ENCODE data around the gene KLK5. TPM values are rescaled to one million over a fixed set of nuclear protein-coding genes. Genes with fewer than 3 reads are reported as not detected.

The KLK5 gene
- total RNA-seq, 1 donor from 2014 or later: not detected

DNA sequence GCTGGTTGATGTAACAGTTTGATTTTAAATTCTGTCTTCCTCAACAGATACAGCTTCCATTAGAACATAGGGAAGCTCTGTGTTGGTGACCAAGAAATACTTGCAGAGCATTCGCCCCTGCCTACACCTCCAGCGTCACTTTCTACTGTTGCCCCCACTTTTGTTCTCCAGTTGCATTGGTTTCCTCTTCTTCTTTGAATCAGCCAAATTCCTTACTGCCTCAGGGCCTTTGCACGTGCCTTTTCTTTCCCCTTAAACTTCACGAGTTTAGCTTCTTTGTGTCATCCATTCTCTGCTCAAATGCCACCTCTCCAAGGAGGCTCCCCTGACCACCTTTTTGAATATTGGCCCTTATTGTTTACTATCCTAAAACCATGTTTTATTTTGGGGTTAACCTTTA lies 5.7 kb downstream of the KLK5 start:
- Mint-ChIP-seq H3K27me3 (ENCODE audit: unreplicated experiment) (peaks cover 3% of the 10 kb centered on the region), H3K36me3 (ENCODE audit: low read depth, unreplicated experiment) (peaks cover 2% of the 10 kb centered on the region), H3K4me3 (ENCODE audit: unreplicated experiment) (no peak overlapping the region), H3K4me1 (ENCODE audit: unreplicated experiment) (no peaks in the 10 kb centered on the region), H3K27ac (ENCODE audit: unreplicated experiment) (no peak overlapping the region), H3K9me3 (ENCODE audit: unreplicated experiment) (peaks cover 4% of the 10 kb centered on the region)
- no peak for DNase-seq (ENCODE audit: low spot score)
- TF ChIP-seq, protein P1, sequence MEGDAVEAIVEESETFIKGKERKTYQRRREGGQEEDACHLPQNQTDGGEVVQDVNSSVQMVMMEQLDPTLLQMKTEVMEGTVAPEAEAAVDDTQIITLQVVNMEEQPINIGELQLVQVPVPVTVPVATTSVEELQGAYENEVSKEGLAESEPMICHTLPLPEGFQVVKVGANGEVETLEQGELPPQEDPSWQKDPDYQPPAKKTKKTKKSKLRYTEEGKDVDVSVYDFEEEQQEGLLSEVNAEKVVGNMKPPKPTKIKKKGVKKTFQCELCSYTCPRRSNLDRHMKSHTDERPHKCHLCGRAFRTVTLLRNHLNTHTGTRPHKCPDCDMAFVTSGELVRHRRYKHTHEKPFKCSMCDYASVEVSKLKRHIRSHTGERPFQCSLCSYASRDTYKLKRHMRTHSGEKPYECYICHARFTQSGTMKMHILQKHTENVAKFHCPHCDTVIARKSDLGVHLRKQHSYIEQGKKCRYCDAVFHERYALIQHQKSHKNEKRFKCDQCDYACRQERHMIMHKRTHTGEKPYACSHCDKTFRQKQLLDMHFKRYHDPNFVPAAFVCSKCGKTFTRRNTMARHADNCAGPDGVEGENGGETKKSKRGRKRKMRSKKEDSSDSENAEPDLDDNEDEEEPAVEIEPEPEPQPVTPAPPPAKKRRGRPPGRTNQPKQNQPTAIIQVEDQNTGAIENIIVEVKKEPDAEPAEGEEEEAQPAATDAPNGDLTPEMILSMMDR (IDR thresholded peaks at IDR 0.05; ENCODE audit: unreplicated experiment): no peak

DNA sequence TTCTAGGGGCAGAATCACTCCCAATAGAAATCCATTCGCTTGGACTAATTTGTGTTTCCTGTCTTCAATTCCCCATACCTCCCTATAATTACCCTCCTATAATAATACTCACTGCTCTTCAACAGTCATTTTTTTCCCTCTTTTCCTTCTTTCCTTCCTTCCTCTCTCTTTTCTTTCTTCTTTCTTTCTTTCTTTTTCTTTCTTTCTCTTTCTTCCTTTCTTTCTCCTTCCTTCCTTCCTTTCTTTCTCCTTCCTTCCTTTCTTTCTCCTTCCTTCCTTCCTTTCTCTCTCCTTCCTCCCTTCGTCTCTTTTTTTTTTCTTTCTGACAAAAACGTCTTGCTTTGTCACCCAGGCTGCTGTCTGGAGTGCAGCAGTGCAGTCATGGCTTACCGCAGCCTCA lies 8.0 kb downstream of the KLK5 start:
- no peak for DNase-seq (ENCODE audit: low spot score)
- TF ChIP-seq, protein P1 (IDR thresholded peaks at IDR 0.05; ENCODE audit: unreplicated experiment): no peak
- Mint-ChIP-seq H3K4me3 (ENCODE audit: unreplicated experiment) (no peak overlapping the region), H3K4me1 (ENCODE audit: unreplicated experiment) (no peaks in the 10 kb centered on the region), H3K27ac (ENCODE audit: unreplicated experiment) (no peak overlapping the region), H3K36me3 (ENCODE audit: low read depth, unreplicated experiment) (peaks cover 4% of the 10 kb centered on the region), H3K9me3 (ENCODE audit: unreplicated experiment) (peaks cover 6% of the 10 kb centered on the region), H3K27me3 (ENCODE audit: unreplicated experiment) (peaks cover 1% of the 10 kb centered on the region)

DNA sequence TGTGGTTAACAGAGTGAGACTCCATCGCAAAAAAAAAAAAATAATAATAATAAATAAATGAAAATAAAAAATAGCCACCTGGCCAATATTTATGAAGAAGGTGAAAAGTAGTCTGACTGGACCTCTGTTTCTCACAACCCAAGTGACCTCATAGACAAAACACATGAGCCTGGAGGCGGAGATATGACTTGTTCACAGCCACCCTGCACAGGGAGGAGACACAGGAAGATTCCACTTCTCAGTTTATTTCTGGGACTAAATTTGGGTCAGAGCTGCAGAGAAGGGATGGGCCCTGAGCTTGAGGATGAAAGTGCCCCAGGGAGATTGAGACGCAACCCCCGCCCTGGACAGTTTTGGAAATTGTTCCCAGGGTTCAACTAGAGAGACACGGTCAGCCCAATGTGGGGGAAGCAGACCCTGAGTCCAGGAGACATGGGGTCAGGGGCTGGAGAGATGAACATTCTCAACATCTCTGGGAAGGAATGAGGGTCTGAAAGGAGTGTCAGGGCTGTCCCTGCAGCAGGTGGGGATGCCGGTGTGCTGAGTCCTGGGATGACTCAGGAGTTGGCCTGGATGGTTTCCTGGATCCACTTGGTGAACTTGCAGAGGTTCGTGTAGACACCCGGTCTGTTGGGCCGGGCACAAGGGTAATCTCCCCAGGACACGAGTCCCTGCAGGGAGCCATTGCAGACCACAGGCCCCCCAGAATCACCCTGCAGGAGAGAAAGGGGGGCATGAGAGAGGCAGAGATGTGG lies 9.6 kb downstream of the KLK5 start:
- H3K9me3 Mint-ChIP-seq (ENCODE audit: unreplicated experiment): peaks cover 6% of the 10 kb centered on the region

DNA sequence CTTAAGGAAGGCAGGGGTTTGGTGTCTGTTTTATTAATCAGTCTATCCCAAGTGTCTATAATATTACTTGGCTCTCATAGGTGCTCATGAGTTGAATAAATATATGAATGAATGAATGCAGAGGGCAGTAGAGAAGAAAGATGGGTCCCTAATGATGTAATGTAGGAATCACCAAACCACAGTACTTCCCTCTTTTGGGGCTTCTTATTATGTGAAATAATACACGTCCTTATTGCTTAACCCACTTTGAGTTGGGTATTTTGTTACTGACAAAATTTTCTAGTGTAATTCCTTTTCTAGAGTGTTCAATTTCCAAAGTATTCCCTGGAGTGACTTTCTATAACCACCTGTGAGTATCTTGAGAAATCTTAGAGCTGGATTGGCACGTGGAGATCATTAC lies 13.2 kb downstream of the KLK5 start:
- no peaks in the 10 kb centered on the region for H3K4me1 Mint-ChIP-seq (ENCODE audit: unreplicated experiment)
- peaks cover 6% of the 10 kb centered on the region for H3K9me3 Mint-ChIP-seq (ENCODE audit: unreplicated experiment)
- DNase-seq (ENCODE audit: low spot score): no peak
- H3K27ac Mint-ChIP-seq (ENCODE audit: unreplicated experiment): no peak overlapping the region
- no peak overlapping the region for H3K4me3 Mint-ChIP-seq (ENCODE audit: unreplicated experiment)
- TF ChIP-seq, protein P1 (IDR thresholded peaks at IDR 0.05; ENCODE audit: unreplicated experiment): no peak
- H3K27me3 Mint-ChIP-seq (ENCODE audit: unreplicated experiment): peaks cover 1% of the 10 kb centered on the region
- peaks cover 4% of the 10 kb centered on the region for H3K36me3 Mint-ChIP-seq (ENCODE audit: low read depth, unreplicated experiment)

More for the DNA sequence above, 9.6 kb downstream of the KLK5 start:
- no peaks in the 10 kb centered on the region for H3K4me1 Mint-ChIP-seq (ENCODE audit: unreplicated experiment)
- H3K4me3 Mint-ChIP-seq (ENCODE audit: unreplicated experiment): no peak overlapping the region
- TF ChIP-seq, protein P1 (IDR thresholded peaks at IDR 0.05; ENCODE audit: unreplicated experiment): no peak
- DNase-seq (ENCODE audit: low spot score): no peak
- peaks cover 1% of the 10 kb centered on the region for H3K27me3 Mint-ChIP-seq (ENCODE audit: unreplicated experiment)
- no peak overlapping the region for H3K27ac Mint-ChIP-seq (ENCODE audit: unreplicated experiment)
- peaks cover 4% of the 10 kb centered on the region for H3K36me3 Mint-ChIP-seq (ENCODE audit: low read depth, unreplicated experiment)

DNA sequence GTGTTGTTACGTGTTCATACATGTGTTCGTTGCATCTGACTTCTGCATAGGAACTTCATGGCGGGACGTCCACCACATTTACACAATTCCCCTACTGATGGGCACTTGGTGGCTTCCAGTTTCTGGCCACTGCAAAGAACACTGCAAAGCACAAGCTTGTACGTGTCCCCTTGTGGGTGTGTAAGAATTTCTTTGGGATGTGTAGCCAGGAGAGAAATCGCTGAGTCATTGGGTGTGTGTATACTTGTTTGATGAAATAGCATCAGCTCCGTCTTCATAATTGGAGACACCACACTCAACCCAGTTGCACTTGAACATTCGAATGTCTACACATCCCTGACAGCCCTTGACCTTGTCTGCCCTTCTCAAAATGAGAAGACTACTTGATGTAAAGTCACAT lies 19.2 kb downstream of the KLK5 start:
- H3K27me3 Mint-ChIP-seq (ENCODE audit: unreplicated experiment): peaks cover 2% of the 10 kb centered on the region

More for the DNA sequence above, 19.2 kb downstream of the KLK5 start:
- Mint-ChIP-seq H3K9me3 (ENCODE audit: unreplicated experiment) (no peaks in the 10 kb centered on the region), H3K27ac (ENCODE audit: unreplicated experiment) (no peak overlapping the region), H3K4me3 (ENCODE audit: unreplicated experiment) (no peak overlapping the region), H3K4me1 (ENCODE audit: unreplicated experiment) (no peaks in the 10 kb centered on the region), H3K36me3 (ENCODE audit: low read depth, unreplicated experiment) (no peaks in the 10 kb centered on the region)
- DNase-seq (ENCODE audit: low spot score): no peak
- TF ChIP-seq, protein P1 (IDR thresholded peaks at IDR 0.05; ENCODE audit: unreplicated experiment): no peak
